H9 (cell line): ENCODE results near the gene TMEM82. TPM values are rescaled to one million over a fixed set of nuclear protein-coding genes. Genes with fewer than 3 reads are reported as not detected.

Source experiments
- DNase-seq: peaks from one replicate; pipeline ENCODE4 v3.0.0-alpha.2; 2017
- H2AFZ ChIP-seq: one replicate; pipeline ENCODE4 v1.6.1; 2013; ENCODE audit warnings: mild to moderate bottlenecking, low read length, control low read depth, moderate library complexity
- H2AK5ac ChIP-seq: 2 replicates; pipeline ENCODE4 v1.6.1; 2013; ENCODE audit warnings: low read length, control low read depth, mixed read lengths; ENCODE audit not compliant: insufficient read length
- H2BK120ac ChIP-seq: one replicate; pipeline ENCODE4 v1.6.1; 2013; ENCODE audit warnings: low read depth, mild to moderate bottlenecking, low read length, control low read depth, inconsistent platforms; ENCODE audit not compliant: poor library complexity, severe bottlenecking
- H2BK12ac ChIP-seq: 2 replicates; pipeline ENCODE4 v1.6.1; 2013; ENCODE audit warnings: low read length, control low read depth, mixed read lengths, low read depth; ENCODE audit not compliant: insufficient read length
- H2BK15ac ChIP-seq: 2 replicates; pipeline ENCODE4 v1.6.1; 2013; ENCODE audit warnings: low read depth, low read length, control low read depth
- H2BK20ac ChIP-seq: one replicate; pipeline ENCODE4 v1.6.1; 2013; ENCODE audit warnings: low read depth, mild to moderate bottlenecking, low read length, control low read depth, inconsistent platforms; ENCODE audit not compliant: poor library complexity, severe bottlenecking
- H2BK5ac ChIP-seq: 2 replicates; pipeline ENCODE4 v1.6.1; 2013; ENCODE audit warnings: low read length, control low read depth, mixed read lengths; ENCODE audit not compliant: insufficient read length
- H3K14ac ChIP-seq: 2 replicates; pipeline ENCODE4 v1.6.1; 2013; ENCODE audit warnings: low read length, control low read depth; ENCODE audit not compliant: insufficient read depth
- H3K18ac ChIP-seq: 2 replicates; pipeline ENCODE4 v1.6.1; 2013; ENCODE audit warnings: low read depth, mild to moderate bottlenecking, mixed read lengths, low read length, control low read depth; ENCODE audit not compliant: insufficient read length
- H3K23ac ChIP-seq: 2 replicates; pipeline ENCODE4 v1.6.1; 2013; ENCODE audit warnings: low read length, control low read depth, mixed read lengths, low read depth; ENCODE audit not compliant: insufficient read length
- H3K23me2 ChIP-seq: 2 replicates; pipeline ENCODE4 v1.6.1; 2013; ENCODE audit warnings: low read depth, mild to moderate bottlenecking, mixed read lengths, low read length, control low read depth; ENCODE audit not compliant: insufficient read length, poor library complexity, severe bottlenecking
- H3K27ac ChIP-seq: 2 replicates; pipeline ENCODE4 v1.5.1; 2013; ENCODE audit warnings: low read length, control low read depth, mixed read lengths, low read depth; ENCODE audit not compliant: insufficient read length
- H3K27me3 ChIP-seq: 2 replicates; pipeline ENCODE4 v1.6.1; 2013; ENCODE audit warnings: low read length, control low read depth, inconsistent platforms; ENCODE audit not compliant: insufficient read depth
- H3K4ac ChIP-seq: 2 replicates; pipeline ENCODE4 v1.6.1; 2013; ENCODE audit warnings: low read depth, mild to moderate bottlenecking, control low read depth, inconsistent platforms, low read length, moderate library complexity
- H3K4me1 ChIP-seq: 2 replicates; pipeline ENCODE4 v1.6.1; 2013; ENCODE audit warnings: low read length, control low read depth, inconsistent platforms; ENCODE audit not compliant: insufficient read depth
- H3K4me2 ChIP-seq: 2 replicates; pipeline ENCODE4 v1.6.1; 2013; ENCODE audit warnings: low read length, control low read depth, mixed read lengths; ENCODE audit not compliant: insufficient read length, insufficient read depth
- H3K56ac ChIP-seq: 2 replicates; pipeline ENCODE4 v1.6.1; 2013; ENCODE audit warnings: low read depth, mild to moderate bottlenecking, mixed read lengths, low read length, control low read depth; ENCODE audit not compliant: insufficient read length
- H3K79me1 ChIP-seq: 2 replicates; pipeline ENCODE4 v1.6.1; 2013; ENCODE audit warnings: low read depth, mild to moderate bottlenecking, moderate library complexity, low read length, control low read depth, inconsistent platforms; ENCODE audit not compliant: insufficient read depth, poor library complexity, severe bottlenecking
- H3K79me2 ChIP-seq: 2 replicates; pipeline ENCODE4 v1.6.1; 2013; ENCODE audit warnings: low read length, control low read depth, inconsistent platforms; ENCODE audit not compliant: insufficient read depth
- H3K9ac ChIP-seq: 2 replicates; pipeline ENCODE4 v1.6.1; 2013; ENCODE audit warnings: low read length, control low read depth, mixed read lengths; ENCODE audit not compliant: insufficient read length; ENCODE audit errors: extremely low read depth
- H3K9me3 ChIP-seq: one replicate; pipeline ENCODE4 v1.6.1; 2013; ENCODE audit warnings: low read depth, low read length, inconsistent platforms; ENCODE audit not compliant: control insufficient read depth
- H3T11ph ChIP-seq: one replicate; pipeline ENCODE4 v1.6.1; 2013; ENCODE audit warnings: mild to moderate bottlenecking, low read length, control low read depth, inconsistent platforms
- H4K20me1 ChIP-seq: one replicate; pipeline ENCODE4 v1.6.1; 2013; ENCODE audit not compliant: control insufficient read depth, insufficient read length, insufficient read depth
- H4K5ac ChIP-seq: 2 replicates; pipeline ENCODE4 v1.6.1; 2013; ENCODE audit warnings: low read depth, mild to moderate bottlenecking, mixed read lengths, low read length, control low read depth; ENCODE audit not compliant: insufficient read length
- H4K8ac ChIP-seq: replicated peaks from 2 replicates; pipeline ENCODE4 v1.6.1; 2013; ENCODE audit warnings: low read length, control low read depth, mixed read lengths, low read depth; ENCODE audit not compliant: insufficient read length
- H4K91ac ChIP-seq: 2 replicates; pipeline ENCODE4 v1.6.1; 2013; ENCODE audit warnings: low read depth, mild to moderate bottlenecking, moderate library complexity, mixed read lengths, low read length, control low read depth; ENCODE audit not compliant: insufficient read length
- H3K27ac Mint-ChIP-seq, 3 experiments: 2 replicates in 2 of 3; 3 replicates in 1 of 3; pipeline ENCODE4 v1.8.0; 2020 to 2021; ENCODE audit warnings: mixed read lengths in 3 of 3, mild to moderate bottlenecking in 1 of 3, moderate library complexity in 1 of 3
- H3K27me3 Mint-ChIP-seq: 2 replicates; pipeline ENCODE4 v1.8.0; 2021; ENCODE audit warnings: low read depth, mild to moderate bottlenecking, moderate library complexity, mixed read lengths
- H3K36me3 Mint-ChIP-seq, 3 experiments: 2 replicates in 2 of 3; 3 replicates in 1 of 3; pipeline ENCODE4 v1.8.0; 2020 to 2021; ENCODE audit warnings: low read depth in 3 of 3, mixed read lengths in 3 of 3; ENCODE audit not compliant: insufficient read depth in 1 of 3
- H3K4me1 Mint-ChIP-seq, 2 experiments: 2 replicates each; pipeline ENCODE4 v1.8.0; 2020; ENCODE audit warnings: mixed read lengths in 2 of 2
- H3K4me3 Mint-ChIP-seq, 2 experiments: 2 replicates in 1 of 2; 3 replicates in 1 of 2; pipeline ENCODE4 v1.8.0; 2020 to 2021; ENCODE audit warnings: mild to moderate bottlenecking in 2 of 2, mixed read lengths in 2 of 2, moderate library complexity in 1 of 2
- H3K9me3 Mint-ChIP-seq, 2 experiments: 2 replicates in 1 of 2; 3 replicates in 1 of 2; pipeline ENCODE4 v1.8.0; 2020; ENCODE audit warnings: mild to moderate bottlenecking in 2 of 2, mixed read lengths in 2 of 2, moderate library complexity in 1 of 2
- CTCF ChIP-seq: fragments of 200-600 bp; sonication (generic); conservative IDR thresholded peaks from 3 replicates; pipeline ENCODE4 v1.8.0; 2021; ENCODE audit warnings: antibody characterized with exemption, mild to moderate bottlenecking
- WGBS: extraction: QIAGEN DNeasy Blood & Tissue Kit; methylation state at CpG from one replicate; pipeline ENCODE4 v1.1.7; 2013; ENCODE audit warnings: missing lambda C conversion rate, low lambda C conversion rate, mixed read lengths; ENCODE audit not compliant: insufficient read length; ENCODE audit errors: extremely low coverage; 5-methylcytosine and 5-hydroxymethylcytosine counted together
- total RNA-seq: library from RNA; stranded (reverse); gene quantifications from 2 replicates; pipeline ENCODE4 v1.2.1, GENCODE V29; 2021

Gene TMEM82
- total RNA-seq, 1 experiment from 2014 or later: 1.4 TPM

DNA sequence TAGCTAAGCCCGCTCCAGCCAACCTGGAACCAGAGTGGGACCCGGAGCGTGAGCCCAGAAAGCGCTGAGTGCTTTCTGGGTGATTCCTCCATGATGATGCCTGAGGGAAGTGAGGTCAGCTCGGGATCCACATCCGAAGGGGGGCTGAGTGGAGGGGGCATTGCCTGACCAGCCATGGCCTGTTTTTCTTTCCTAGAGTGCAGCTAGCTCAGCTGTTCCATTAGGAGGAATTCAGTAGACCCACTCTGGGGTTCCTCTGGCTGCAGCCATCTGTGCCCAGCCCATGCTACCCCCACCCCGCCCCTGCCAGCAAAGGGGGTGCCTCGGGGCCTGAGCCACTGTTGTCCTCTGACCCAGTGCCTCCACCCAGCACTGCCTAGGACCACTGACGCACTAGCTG, 15.8 kb upstream of the TMEM82 start:
- H3K27ac ChIP-seq: no peak overlapping the region
- H3K4me1 Mint-ChIP-seq: 0 out of 4 replicates have a peak, but pooled peaks cover 0 to 3% of the 10 kb centered on the region in 2 experiments
- H3K4me2 ChIP-seq: no peak overlapping the region
- H2AFZ ChIP-seq: no peak overlapping the region
- H3K4me1 ChIP-seq: no peaks in the 10 kb centered on the region
- H2AK5ac ChIP-seq: no peak overlapping the region
- no peak overlapping the region for H2BK120ac ChIP-seq
- H3K27me3 Mint-ChIP-seq: no peaks in the 10 kb centered on the region
- H4K8ac ChIP-seq: no peak overlapping the region
- no peak overlapping the region for H3K9ac ChIP-seq
- H3K4me3 Mint-ChIP-seq: no peak overlapping the region
- no peaks in the 10 kb centered on the region for H3K9me3 ChIP-seq
- H2BK12ac ChIP-seq: no peak overlapping the region
- H3K27ac Mint-ChIP-seq: no peak overlapping the region
- no peak overlapping the region for H4K5ac ChIP-seq
- H2BK15ac ChIP-seq: no peak overlapping the region
- no peaks in the 10 kb centered on the region for H3K23me2 ChIP-seq
- H2BK5ac ChIP-seq: no peak overlapping the region
- no peak overlapping the region for H2BK20ac ChIP-seq
- no peak for DNase-seq
- no peaks in the 10 kb centered on the region for H3K27me3 ChIP-seq
- H3K79me1 ChIP-seq: no peaks in the 10 kb centered on the region
- H3K18ac ChIP-seq: no peak overlapping the region
- H4K91ac ChIP-seq: no peak overlapping the region
- no peak overlapping the region for H3K23ac ChIP-seq
- no peak overlapping the region for H3T11ph ChIP-seq
- H3K79me2 ChIP-seq: no peaks in the 10 kb centered on the region
- H4K20me1 ChIP-seq: no peaks in the 10 kb centered on the region
- H3K14ac ChIP-seq: no peak overlapping the region
- no peaks in the 10 kb centered on the region for H3K9me3 Mint-ChIP-seq
- no CpG with 5 or more reads among the region's 9 CpGs for WGBS
- peaks cover 16 to 49% (median 33%) of the 10 kb centered on the region in 3 experiments; a peak in 6 of 7 replicates for H3K36me3 Mint-ChIP-seq
- no peak for TF ChIP-seq CTCF
- H3K4ac ChIP-seq: no peak overlapping the region
- no peak overlapping the region for H3K56ac ChIP-seq
